Right hindlimb (tissue), 1 donor: Measurements from ENCODE around the gene CERS1.
A peak's percentile ranks its signal among the peaks of the same experiment; 100 is the strongest.

Experiments
- DNase-seq: peaks from one replicate; pipeline ENCODE4 v3.0.0-alpha.2; 2018

The CERS1 gene

GRCh38 chr19:18833849-18834643, 61.9 kb downstream of the CERS1 start:
- no peak for DNase-seq

- no peak for DNase-seq
Observed at GRCh38 chr19:18833141-18833476, 62.8 kb downstream of the CERS1 start.

GRCh38 chr19:18832306-18833140, 63.4 kb downstream of the CERS1 start:
- DNase-seq, result no peak

- peak; percentile 96 for DNase-seq
Observed at GRCh38 chr19:18831524-18832305, 64.2 kb downstream of the CERS1 start, which contains the start of gene UPF1. Gene UPF1 (plus strand): TSS chr19:18831959. CDS start chr19:18832210, 251 bp downstream.

- DNase-seq, result no peak
Observed at GRCh38 chr19:18830488-18830887, 65.5 kb downstream of the CERS1 start.

- no peak for DNase-seq
Observed at GRCh38 chr19:18828786-18829185, 67.2 kb downstream of the CERS1 start.
